RCC 7860 (cell line): Measurements from ENCODE around the gene UBALD1.

Experiments
- DNase-seq: peaks from one replicate; pipeline ENCODE4 v3.0.0-alpha.2; 2015; ENCODE audit warnings: low spot score
- FAIRE-seq: peaks from 2 replicates; lab custom pipeline; 2012; peaks lifted over from hg19 to GRCh38; lab: Jason Lieb, UNC

Gene UBALD1

DNA sequence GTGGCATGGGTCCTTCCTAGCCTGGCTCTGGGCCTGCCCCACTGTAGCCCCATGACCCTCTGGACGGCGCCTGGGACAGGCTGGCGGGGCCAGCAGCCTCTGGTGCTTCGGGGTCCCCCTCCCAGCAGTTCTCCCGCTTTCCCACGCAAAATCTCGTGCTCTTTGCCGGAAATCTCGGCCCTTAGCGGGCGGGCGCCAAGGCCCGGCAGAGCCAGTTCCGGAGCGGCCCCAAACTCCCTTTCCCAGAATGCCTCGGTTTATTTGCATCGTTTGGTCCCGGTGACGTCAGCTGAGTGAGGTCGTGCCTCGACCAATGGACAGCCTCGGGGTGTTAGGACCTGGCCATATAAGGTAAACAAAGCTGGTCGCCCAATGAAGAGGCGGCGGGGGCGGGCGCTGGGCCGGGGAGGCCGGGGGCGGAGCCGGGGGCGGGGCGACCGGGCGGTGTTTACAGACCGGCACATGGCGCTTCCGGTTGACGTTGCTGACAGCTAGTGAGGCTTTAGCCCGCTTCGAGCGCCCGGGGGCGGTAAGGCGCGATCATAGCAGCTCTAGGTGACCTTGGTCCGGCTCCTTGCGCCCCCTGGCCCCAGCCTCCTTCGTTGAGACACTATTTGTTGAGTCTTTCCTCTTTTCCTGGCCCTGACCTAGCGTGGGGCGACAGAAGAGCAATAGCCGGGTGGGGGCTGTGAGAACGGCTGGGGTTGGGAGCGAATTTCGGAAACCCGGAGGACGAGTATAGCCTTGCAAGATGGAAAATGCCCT, 1.5 kb upstream of the UBALD1 start:
- FAIRE-seq: peak; percentile 77
- DNase-seq: peak; percentile 99

DNA sequence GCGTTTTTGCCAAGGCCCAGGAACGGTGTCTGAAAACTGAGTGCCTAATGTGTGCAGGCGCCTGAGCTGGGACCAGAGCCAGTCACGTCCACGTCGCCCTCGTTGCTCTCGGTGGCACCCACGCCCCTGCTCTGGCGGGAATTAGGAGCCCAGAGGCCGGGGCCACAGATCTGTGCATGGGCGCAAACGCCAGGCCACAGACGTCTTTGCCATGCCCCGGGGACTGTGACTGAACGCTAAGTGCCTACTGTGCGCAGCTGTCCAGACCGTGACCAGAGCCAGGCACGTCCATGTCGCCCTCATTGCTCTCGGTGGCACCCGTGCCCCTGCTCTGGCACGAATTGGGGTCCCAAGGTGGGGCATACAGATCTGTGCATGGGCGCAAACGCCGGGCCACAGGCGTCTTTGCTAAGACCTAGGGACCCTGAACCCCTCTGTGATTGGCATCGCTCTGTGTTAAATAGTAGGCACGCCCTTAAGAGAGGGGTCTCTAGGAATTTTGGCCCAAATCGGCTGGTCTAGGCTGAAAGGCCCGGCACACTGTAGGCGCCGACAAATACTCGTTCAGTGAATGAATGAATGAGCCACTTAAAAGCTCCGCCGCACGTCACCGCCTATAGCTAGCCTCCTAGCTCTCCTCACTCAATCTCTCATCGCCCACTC, 827 bp upstream of the UBALD1 start:
- FAIRE-seq (no peak), DNase-seq (no peak)

DNA sequence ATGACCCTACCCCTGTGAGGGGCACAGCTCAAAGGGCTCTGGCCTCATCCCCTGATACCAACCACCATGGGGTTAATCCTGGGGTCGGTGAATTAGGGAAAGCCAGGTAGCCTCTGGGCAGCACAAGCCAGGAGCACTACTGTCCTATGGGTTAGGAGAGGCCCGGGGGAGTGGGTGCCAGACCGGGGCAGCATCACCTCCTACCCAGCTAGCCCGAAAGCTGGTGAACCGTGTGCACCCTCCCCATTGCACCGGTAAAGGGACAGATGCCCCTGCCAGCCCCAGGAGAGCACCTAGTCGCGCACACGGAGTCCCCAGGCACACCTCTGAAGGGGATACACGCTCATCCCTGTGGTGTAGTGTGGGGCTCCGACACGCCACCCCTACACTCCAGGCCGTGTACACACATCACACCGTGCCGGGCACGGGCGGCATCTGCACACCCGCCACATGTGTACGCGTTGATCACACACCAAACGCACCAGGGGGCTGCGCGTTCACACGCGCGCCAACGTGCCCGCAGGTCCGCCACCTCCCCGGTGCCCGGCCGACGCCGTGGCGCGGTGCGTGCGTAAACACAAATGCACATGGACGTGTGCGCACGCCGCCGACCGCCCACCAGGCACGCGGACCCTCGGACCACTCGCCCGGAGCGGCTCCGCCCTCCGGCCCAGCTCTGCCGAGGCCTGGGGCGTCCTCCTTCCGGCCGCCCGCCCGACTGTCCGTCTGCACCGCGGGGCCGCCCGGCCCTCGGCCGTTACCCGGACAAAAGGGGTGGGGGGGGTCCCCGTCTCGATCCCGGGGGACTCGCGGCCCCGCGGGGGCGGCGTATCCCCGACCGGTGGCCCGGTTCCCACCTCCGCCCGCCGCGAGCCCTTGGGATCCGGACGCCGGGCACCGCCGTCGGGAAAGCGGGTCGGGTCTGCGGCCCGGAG, 785 bp downstream of the UBALD1 start:
- FAIRE-seq (no peak), DNase-seq (peak; percentile 6)

DNA sequence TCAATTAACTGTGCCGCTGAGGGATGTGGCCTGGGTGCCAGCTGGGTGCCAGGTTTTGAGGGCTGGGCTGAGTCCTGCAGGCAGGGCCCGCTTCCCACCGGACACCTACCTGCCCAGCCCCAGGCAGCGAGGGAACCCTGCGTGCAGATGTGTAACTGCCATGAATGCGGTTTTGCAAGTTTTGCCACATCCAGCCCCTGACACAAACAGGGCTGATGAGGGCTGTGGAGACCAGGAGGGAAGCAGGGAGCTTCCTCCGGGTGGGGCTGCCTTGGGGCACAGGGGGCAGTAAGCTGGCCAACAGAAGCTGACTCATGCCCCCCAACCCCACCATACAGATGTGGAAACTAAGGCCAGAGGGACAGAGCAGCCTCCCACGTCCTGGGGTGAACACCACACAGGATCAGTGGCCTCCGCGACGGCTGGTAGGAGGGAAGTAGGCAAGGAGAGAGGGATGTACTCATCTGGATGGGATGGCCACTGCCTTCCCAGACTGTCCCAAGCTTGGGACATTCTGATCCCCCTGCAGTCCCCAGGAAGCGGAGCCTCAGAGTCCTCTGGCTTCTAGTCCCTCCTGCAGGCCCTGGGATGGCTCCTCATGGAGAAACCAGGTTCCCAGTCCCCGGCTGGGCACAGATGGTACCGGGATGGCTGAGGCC, 1.6 kb downstream of the UBALD1 start:
- DNase-seq: no peak
- no peak for FAIRE-seq

DNA sequence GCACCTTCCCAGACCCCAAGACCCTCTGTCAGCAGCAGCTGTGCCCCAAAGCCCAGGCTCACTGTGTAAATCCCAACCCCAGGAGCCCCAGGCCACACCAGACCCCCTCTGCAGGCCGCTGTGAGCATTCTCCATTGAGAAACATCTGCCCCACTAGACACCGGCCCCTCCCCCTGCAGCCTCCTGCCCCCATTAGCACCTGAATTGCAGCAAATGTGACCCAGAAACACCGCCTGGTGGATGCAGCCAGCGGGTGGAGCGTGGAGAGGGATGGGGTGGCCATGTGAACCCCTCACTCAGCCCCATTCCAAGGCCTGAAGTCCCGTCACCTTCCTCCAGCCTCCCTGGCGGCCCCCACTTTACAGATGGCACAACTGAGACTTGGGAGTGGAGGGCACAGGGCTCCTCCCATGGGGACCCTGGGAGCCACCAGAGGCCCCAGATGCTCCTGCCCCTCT, 2.2 kb downstream of the UBALD1 start:
- DNase-seq (no peak), FAIRE-seq (no peak)

DNA sequence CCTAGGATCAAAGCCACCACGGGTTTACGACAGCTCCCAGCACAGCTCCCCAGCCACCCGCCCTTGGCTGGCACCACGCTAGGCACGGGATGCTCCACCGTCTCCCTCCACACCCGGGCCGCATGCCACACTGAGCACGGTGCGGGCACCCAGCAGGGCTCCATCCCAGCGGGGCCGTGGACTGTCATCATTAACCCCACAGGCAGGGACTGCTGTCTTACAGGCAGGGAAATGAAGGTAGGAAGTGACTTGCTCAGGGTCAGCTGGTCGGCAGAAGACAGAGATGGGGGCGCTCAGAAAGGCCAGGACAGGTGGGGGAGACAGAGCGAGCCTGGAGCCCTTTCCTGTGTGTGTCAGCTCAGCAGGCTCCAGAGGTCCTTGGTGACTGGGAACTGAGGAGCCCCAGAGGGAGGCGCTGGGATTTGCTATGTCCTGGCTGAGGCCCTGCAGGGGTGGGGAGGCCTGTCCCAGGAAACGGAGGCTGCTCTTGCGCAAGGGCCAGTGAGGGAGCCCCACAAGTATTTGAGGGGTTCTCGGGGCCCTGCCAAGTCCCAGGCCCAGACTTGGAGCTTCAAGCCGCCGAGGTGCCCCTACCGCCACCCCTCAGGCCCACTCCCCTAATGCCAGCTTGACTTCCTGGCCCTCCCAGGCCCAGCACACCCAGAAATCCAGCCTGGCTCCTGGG, 3.2 kb downstream of the UBALD1 start:
- no peak for DNase-seq
- FAIRE-seq: no peak

DNA sequence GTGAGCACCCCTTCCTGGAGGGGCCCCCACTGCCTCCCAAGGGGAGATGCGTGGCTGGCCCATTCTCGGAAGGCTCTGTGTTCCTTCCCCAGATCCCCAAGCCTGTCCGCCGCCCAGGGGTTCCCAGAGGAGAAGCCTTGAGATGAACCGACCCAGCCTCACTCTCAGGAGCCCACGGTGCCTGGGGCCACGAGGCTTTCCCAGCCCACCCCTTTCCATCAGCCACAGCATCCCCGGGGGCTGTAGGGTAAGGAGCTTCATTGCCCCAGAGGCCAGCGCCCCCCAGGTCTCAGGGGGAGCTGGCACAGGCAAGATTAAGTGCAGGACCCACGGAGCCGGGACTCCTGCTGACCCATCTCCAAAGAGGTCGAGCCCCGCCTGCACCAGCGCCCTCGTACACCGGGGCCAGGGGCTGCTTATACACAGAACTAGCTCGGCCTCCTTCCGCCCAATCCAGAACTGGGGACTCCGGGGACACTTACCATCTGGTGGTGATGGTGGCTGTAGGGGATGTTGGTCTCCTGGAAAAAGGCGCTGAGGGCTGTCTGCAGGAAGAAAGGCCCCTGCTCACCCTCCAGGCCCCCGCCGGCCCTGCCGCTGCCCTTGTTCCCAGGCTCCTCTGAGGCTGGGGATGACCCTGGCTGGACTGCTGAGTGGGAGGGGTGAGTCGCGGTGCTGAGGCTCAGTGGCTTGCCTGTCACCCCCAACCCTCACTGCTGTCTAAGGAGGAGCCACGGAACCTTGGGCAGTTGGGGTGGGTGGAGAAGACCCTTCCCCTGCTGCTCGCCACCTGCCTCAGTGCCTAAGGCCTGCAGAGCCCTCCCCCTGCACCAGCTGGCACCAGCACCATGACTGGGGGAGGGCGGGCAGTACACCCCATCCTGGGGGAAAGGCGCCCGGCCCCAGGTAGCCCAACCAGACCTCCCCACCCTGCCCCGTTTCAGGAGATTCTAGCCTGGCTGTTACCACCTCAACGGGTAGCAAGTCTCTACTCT, 4.4 kb downstream of the UBALD1 start:
- DNase-seq (no peak), FAIRE-seq (no peak)

DNA sequence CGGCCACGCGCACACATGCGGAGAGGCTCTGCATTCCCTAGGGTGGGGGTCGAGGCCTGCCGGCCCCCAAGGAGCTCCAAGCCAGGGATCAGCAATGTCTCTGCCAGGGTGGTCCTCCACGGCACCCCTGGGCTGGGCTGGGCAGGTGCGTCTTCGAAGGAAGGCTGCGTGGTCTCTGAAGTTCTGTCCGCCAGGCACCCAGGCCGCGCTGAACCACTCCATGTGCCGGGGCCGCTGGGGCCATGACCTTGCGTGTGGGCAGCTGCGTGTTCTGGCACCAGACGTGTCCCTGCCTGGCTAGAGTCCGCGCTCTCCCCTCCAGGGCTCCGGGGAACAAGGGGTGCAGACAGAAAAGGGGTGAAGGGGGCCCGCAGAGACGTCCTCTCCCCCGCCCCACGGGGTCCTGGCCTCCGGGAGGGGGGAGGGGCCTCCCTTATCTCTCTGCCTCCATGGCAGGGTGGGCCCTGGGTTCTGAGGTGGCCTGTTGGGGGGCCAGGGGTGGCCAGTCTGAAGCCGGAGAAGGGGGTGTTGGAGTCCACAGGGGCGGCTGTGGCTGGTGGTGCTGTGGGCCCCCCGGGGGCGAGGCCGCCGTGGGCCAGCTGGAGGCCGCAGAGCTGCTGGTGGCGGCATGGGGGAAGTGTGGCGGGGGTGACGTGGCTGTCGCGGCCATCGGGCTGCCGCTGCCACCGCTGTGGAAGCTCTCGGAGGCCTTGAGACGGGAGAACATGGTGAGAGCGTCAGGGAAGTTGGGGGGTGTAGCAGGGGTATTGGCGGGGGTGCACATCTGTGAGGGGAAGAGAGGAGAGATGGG, 5.3 kb downstream of the UBALD1 start:
- FAIRE-seq (no peak), DNase-seq (no peak)

DNA sequence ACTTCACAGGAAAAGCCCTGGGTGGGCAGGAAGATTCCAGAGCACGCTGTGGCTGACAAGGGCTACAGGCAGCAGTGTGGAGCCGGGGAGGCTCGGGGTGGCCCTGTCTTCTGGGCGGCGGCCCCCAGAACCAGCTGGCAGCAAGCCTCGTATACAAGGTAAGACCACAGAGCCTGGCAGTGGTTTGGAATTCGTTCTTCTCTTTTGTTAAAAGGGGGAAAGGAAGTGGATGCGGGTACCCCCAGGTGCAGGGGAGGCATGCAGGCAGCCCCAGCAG, 6.0 kb downstream of the UBALD1 start:
- FAIRE-seq: no peak
- no peak for DNase-seq

DNA sequence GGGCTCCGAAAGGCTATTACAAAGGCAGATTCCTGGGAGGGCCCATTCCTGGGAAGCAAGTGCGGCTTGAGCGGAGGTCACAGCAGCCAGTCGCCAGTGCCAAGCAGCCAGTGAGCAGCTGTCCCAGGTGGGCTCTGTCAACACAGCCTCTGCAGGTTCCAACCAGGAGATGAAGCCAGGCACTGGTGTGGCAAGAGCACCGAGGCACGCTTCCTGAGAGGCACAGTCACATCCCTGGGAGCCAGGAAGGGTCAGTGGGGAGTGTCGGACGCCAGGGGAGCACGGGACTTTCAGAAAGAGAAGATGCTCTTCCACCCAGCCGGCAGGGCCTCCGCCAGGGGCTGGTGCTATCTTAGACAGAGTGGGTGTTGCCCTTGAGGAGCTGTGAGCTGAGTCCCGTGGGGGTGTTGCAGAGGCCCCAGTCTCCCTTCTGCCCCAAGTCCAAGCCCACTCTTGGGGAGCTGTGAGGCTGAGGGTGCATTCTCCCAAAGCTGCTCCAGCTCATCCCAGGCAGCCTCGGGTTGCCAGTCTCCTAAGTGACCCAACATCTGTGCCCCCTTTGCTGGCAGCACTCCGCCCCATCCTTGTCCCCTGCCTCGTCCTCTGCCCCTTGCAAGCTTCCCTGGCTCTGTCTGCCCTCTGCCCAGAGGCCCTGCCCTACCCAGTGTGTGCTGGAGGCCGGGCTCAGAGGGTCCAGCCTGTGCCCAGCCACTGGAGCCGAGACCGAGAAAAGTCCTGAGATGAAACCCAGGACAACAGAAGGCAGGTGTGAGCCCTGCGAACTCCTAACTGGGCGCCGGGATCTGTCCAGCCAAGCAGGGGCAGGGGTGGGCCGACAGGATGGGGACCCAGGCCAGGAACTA, 6.6 kb downstream of the UBALD1 start:
- DNase-seq (no peak), FAIRE-seq (no peak)

DNA sequence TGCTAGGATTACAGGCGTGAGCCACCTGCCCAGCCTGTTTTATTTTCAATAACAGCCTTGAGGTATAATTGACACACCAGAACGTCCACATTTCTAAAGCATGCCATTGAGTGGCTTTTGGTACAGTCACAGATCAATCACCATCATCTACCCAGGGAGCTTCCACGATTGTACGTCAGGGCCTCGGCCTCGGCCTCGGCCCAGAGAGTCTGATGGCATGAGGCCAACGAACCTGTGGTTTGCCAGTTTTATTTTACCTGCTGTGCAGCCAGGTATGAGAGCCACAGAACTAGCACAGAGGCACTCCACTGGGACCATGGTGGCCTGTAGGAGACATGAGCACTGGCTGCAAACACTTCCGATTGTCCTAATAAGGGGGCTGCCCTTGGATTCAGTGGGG, 8.3 kb downstream of the UBALD1 start:
- FAIRE-seq (no peak), DNase-seq (no peak)

DNA sequence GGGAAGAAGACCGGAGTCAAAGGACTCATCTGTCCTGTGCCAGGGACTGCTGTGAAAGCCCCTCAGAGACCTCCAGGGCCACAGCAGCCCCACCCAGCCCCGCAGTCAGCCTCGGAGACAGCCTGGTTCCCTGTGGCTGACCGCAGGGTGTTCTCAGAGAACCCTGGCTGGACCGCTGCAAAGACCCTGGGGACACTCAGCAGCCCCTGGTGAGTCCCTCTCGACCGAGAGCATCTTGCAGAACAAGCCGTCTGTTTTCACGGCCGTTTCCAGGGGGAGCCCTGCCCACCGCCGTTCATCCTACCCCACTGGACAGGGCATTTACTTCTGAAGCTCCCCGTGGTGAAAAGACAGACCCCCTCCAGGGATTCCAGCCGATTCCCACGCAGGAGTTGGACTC, 10.3 kb downstream of the UBALD1 start:
- FAIRE-seq: no peak

DNA sequence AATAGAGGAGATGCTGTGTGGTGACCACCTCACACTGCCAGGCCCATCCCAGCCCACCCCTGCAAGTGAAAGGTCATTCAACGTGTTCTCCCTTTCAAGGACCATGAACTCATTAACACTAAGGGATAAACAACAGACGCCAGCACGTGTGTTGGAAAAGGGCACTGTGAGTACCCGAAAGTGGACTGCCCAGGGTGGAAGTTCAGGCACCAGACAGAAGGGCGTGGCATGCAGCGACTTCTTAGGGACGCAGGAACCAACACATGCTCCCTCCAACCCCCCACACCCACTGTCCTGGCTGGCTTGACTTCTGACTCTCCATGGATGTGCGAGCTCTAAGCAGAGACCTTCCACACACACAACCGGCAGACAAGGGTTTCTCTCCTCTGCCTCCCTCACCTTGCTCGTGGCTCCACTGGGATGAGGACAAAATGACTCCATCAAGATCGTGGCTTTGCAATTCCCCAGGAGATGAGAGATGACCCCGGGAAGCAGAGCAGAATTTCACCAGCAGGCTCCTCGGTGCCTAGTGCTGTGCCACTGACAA, 11.0 kb downstream of the UBALD1 start:
- DNase-seq (no peak), FAIRE-seq (no peak)

More for the DNA sequence above, 10.3 kb downstream of the UBALD1 start:
- no peak for DNase-seq

DNA sequence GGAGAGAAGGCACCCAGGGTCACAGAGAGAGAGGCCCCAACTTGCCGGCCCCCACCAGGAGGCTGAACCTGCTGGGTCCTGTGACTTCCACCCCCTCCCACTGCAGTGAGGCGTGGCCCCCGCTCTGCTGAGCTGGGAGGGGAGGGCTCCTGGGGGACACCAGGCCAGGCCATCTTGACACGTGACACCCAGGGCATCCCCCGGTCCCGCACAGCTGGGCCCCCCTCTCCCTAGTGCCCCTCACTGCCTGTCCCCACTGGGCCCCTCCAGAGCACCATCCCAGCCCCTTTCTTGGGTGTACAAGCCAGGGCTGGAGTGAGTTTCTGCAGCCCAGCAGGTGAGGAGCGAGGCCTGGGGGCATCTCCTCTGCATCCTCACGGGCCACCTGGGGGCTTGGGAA, 12.4 kb downstream of the UBALD1 start:
- DNase-seq: no peak
- FAIRE-seq: no peak

DNA sequence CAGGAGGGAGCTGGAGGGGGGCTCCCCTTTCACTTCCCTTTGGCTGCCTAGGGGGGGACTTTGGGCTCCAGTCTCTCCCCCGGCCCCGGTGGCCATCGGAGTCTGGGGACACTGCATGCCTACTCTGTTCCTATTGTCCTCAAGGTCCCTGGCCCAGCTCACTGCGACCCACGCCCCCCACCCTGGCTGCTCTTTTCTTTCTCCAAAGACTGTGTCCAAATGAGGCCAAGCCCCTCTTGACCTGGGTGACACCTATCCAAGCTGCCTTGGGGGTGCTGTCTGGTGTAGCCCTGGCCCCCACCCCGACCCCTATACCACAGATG, 12.9 kb downstream of the UBALD1 start:
- no peak for FAIRE-seq

DNA sequence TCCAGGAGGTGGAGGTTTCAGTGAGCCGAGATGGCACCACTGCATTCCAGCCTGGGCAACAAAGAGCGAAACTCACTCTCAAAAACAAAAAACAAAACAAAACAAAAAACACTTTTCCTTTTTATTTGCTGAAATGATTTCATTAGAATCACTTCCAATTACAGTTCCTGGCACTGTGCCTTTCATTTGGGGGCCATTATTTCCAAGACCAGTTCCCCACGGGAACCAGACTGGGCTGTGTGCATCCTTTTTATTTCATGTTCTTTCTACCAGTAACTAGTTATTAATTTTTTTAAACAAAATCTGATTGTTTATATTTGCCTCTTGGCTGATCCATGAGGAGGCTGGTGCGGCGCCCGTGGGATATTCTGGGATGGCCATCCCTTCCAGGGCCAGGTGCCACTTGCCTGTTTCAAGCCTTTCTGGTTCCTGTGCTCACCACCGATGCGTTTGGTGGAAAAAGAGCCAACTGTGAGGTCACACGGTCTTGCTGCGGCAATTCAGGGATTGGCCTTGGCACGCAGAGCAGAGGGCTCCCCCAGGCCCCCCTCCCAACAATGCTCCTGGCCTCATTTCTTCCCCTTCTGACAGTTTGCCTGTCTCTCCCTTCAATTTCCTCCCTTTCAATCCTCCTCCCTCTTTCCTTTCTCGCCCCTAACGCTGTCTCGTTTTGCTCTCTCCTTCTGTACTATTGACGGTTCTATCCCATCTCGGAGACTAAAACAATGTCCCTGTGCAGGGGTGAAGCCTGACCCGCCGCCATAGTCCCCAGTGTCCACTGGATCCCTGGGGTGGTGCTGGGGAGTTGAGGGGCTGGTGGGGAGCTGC, 13.4 kb downstream of the UBALD1 start:
- no peak for DNase-seq
- FAIRE-seq: no peak

More for the DNA sequence above, 12.9 kb downstream of the UBALD1 start:
- no peak for DNase-seq

DNA sequence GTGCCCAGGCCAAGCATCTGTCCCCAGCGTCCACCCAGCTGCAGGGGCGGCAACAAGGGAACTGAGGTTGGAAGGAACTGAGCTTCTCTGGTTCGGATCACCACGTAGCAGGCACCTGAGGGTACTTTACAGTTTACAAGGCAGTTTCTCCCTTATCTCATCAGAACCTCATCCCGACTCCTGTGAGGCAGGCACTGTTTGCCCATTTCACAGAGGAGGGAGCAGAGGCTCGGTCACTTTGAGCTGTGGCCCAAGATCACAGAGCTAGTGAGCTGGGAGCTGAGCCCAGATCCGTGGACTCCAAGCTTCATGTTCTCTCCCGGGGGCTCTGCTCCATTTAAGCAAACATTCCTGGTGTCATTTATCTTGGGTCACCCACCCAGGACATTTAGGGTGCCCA, 15.1 kb downstream of the UBALD1 start:
- no peak for DNase-seq
- no peak for FAIRE-seq
